WI38 (cell line): ENCODE data around the gene PSMC3IP.

ENCODE experiments used
- H3K4me3 ChIP-seq: 2 replicates; pipeline ENCODE4 v1.5.1; 2011; ENCODE audit warnings: low read depth, mild to moderate bottlenecking, control low read depth, low read length
- CTCF ChIP-seq: IDR thresholded peaks from 2 replicates; pipeline ENCODE4 v1.5.1; 2012; ENCODE audit warnings: low read depth, mild to moderate bottlenecking, control low read depth, low read length

The PSMC3IP gene

GRCh38 chr17:42537826-42538451 lies 39.6 kb downstream of the PSMC3IP start:
- H3K4me3 ChIP-seq, result no peak overlapping the region

GRCh38 chr17:42537156-42537805 lies 40.2 kb downstream of the PSMC3IP start:
- peak overlapping the region; percentile 66 for H3K4me3 ChIP-seq
- TF ChIP-seq CTCF, result no peak

More at GRCh38 chr17:42537826-42538451, 39.6 kb downstream of the PSMC3IP start:
- TF ChIP-seq CTCF, result no peak

- no peak for TF ChIP-seq CTCF
- peak overlapping the region; percentile 66 for H3K4me3 ChIP-seq
Measured at GRCh38 chr17:42536372-42537155, 41.0 kb downstream of the PSMC3IP start.

GRCh38 chr17:42536048-42536371 lies 41.5 kb downstream of the PSMC3IP start, which contains the start of gene NAGLU:
Gene NAGLU, plus strand, starts transcription at chr17:42536241. Its CDS starts 32 bp downstream, at chr17:42536273.
- no peak for TF ChIP-seq CTCF

GRCh38 chr17:42535155-42536047 lies 42.1 kb downstream of the PSMC3IP start:
- no peak for TF ChIP-seq CTCF
- peak overlapping the region; percentile 66 for H3K4me3 ChIP-seq

More at GRCh38 chr17:42536048-42536371, 41.5 kb downstream of the PSMC3IP start, which contains the start of gene NAGLU:
- H3K4me3 ChIP-seq, result peak within 1 kb of the TSS; percentile 66

- TF ChIP-seq CTCF, result 0 out of 2 replicates have a peak, but pooled peaks have one; percentile 15
- H3K4me3 ChIP-seq, result peak overlapping the region; percentile 45; the same call in 1 of the 2 replicates
Measured at GRCh38 chr17:42531455-42532354, 45.8 kb downstream of the PSMC3IP start.
